Thyroid gland (tissue), 4 donors: ENCODE results near the gene EML6.

Source experiments
- CTCF ChIP-seq, 6 experiments: fragments of 200-600 bp in 3 of 6; fragments of 450-650 bp in 3 of 6; sonication (generic) in 3 of 6; IDR thresholded peaks; one replicate each; pipeline ENCODE4 v1.5.1; 2016 to 2019; ENCODE audit warnings: antibody characterized with exemption in 6 of 6, mild to moderate bottlenecking in 2 of 6, inconsistent platforms in 1 of 6, moderate library complexity in 1 of 6
- POLR2A ChIP-seq, 2 donors: fragments of 450-650 bp; IDR thresholded peaks; one replicate each; pipeline ENCODE4 v1.6.1; 2017; ENCODE audit warnings: antibody characterized with exemption in 2 of 2, mild to moderate bottlenecking in 2 of 2, moderate library complexity in 1 of 2

GRCh38 chr2:55017880-55018279 lies 294.4 kb downstream of the EML6 start:
- no peak for TF ChIP-seq POLR2A (IDR thresholded peaks at IDR 0.05)
- no peak for TF ChIP-seq CTCF (IDR thresholded peaks at IDR 0.05)
